HG02943 (cell line): Measurements from ENCODE around the gene AGO3.

Experiments
- ATAC-seq: cut with Tn5 transposase; IDR thresholded peaks from one replicate; pipeline ENCODE4 v1.9.1; 2021; ENCODE audit warnings: mild to moderate bottlenecking, low read depth, moderate library complexity; ENCODE audit not compliant: unreplicated experiment

Gene AGO3

DNA sequence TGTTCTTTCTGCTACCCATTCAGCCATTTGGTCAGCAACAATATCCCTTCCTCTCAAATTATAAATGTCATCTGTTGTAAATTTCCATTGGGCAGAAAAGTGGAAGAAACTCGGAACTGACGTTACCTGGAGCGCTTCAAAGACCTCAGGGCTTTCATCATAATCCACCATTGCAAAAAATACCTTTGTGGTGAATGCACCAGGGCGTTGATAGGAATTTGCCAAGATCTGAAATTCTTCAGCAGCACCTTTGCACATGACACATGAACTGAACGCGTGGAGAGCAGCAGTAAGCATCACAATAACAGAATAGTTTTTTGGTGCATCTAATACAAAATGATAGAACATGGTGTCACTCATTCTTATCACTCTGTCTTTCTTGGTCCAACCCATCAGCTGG, 149.9 kb downstream of the AGO3 start:
- no peak for ATAC-seq

DNA sequence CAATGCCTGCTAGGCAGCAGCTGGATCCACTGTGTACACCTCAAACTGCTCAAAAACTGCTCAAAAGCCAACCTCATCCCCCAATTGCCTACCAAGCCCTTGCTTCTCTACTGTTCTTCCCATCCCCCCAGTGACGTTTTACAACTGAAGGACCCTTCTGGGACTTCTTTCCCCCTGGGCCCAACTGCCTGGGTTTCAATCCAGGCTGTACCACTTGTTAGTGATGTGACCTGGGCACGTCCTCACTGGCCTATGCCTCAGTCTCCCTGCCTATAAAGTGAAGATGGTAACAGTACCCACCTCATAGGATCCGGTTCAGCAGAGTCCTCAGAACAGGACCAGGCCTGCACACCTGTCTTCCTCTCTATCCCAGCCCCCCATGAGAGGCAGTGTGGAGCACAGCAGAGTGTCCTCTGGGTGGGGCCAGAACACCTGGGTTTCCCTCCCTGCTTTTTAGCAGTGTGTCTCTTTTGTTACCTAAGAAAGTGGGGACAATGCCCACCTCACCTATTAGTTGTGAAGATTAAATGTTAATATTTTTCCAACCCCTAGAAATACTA, 151.1 kb downstream of the AGO3 start:
- ATAC-seq, result no peak

DNA sequence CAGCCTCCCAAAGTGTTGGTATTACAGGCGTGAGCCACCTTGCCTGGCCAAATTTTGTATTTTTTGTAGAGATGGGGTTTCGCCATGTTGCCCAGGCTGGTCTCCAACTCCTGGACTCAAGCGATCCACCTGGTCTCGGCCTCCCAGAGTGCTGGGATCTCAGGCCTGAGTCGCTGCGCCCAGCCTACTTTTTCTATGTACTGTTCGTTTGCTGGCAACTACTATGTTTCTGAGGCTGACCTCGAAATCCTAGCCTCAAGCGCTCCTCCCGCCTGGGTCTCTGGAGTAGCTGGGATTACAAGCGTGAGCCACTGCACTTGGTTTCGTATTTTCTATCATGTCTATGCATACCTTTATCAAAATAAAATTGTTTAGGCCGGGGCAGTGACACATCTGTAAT, 152.3 kb downstream of the AGO3 start:
- ATAC-seq, result no peak

DNA sequence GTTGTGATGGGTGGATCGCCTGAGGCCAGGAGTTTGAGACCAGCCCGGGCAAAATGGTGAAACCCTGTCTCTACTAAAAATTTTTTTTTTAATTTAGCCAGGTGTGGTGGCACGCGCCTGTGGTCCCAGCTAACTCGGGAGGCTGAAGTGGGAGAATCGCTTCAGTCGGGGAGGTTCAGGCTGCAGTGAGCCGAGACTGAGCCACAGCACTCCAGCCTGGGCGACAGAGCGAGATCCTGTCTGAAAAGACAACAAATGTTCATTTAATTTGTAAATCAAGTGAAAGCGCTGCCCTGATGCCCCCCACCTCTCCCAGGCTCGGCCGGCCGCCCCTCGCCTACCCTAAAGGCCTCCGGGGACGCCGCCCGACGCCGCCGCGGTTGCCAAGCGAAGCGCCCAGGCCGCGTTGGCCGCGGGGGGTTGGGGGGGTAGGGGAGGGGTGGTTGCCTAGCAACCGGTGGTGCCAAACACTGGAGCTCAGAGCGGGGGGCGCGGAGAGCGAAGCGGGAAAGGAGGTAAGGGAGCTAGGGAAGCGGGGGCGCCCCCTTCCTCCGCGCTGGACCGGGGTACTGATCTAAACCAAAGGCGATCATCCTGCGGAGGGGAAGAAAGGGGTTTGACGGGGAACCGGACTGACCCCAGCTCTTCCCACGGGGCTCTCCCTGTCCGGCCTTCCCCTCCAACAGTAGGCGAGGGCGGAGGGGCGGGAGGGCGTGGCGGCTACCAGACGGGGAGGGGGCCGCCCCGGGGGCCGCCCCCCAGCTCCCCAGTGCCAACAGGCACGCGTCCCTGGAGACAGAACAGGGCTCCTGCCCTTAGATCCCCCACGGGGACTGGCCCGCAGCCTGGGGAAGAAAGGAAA, 153.0 kb downstream of the AGO3 start, which contains the start of gene TEKT2:
TSS of gene TEKT2 (plus strand) at position 460 of the 862 bp plus-strand sequence. CDS start 828 bp downstream, outside the sequence.
- ATAC-seq, result no peak

DNA sequence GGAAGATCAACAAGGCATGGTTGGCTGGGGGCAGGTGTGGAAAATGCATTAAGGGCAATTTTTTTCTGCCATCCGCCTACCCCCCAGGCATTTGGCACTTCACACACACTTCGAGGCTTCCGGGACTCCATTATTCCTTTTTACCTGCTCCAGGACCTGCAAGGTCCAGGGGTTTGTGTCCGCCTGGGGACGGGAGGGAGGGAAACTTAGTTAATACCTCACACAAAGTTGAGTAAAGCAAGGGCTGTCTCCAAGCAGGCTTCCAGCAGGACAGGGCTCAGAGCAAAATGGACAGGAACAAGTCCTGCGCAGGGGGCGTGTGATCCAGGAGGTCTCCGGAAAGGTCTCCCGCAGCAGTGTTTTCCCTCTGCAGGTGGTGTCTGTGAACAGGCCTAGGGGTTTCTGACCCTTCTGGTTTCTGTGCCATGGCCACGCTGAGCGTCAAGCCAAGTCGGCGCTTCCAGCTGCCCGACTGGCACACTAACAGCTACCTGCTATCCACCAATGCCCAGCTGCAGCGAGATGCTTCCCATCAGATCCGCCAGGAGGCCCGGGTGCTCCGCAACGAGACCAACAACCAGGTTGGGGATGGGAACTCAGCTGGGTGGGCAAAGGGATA, 153.7 kb downstream of the AGO3 start:
- ATAC-seq, result no peak

DNA sequence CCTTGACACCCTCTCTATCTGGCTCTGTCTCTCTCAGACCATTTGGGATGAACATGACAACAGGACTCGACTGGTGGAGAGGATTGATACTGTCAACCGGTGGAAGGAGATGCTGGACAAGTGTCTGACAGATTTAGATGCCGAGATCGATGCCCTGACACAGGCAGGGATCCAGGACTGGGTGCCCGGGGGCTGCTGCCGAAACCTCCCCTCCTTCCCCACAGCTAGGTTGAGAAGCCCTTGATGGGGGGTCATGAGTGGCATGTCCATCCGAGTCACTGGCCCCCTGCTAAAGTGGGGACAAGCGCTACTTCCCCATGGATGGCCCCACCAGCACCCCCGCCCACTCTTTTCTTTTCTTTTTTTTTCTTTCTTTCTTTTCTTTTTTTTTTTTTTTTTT, 154.2 kb downstream of the AGO3 start:
- ATAC-seq, result no peak

DNA sequence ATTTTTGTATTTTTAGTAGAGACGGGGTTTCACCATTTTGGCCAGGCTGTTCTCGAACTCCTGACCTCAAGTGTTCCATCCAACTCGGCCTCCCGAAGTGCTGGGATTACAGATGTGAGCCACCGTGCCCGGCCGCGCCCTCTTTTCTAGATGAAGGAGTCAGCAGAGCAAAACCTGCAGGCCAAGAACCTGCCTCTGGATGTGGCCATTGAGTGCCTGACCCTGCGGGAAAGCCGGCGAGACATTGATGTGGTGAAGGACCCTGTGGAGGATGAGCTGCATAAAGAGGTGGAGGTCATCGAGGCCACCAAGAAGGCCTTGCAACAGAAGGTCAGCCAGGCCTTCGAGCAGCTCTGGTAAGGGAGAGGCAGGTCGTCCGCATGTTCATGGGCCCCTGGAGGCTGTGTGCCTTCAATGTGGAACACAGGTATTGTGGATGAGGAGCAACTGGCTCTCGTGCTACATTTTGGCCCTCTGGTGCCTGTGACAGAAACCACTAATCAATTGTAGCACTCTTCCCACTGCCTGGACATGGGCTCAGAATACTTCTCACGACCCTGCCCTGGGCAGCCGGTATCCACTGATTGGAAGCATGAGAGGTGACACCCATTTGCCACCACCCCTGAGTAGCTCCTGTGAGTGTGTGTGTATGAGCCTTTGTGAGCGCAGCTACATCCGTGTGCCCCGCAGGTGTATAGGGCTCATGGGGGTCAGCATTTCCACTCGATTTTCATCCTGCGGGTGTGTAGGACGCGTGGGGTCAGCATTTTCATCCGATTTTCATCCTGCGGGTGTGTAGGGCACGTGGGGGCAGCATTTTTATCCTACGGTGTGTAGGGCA, 155.0 kb downstream of the AGO3 start:
- ATAC-seq, result no peak

DNA sequence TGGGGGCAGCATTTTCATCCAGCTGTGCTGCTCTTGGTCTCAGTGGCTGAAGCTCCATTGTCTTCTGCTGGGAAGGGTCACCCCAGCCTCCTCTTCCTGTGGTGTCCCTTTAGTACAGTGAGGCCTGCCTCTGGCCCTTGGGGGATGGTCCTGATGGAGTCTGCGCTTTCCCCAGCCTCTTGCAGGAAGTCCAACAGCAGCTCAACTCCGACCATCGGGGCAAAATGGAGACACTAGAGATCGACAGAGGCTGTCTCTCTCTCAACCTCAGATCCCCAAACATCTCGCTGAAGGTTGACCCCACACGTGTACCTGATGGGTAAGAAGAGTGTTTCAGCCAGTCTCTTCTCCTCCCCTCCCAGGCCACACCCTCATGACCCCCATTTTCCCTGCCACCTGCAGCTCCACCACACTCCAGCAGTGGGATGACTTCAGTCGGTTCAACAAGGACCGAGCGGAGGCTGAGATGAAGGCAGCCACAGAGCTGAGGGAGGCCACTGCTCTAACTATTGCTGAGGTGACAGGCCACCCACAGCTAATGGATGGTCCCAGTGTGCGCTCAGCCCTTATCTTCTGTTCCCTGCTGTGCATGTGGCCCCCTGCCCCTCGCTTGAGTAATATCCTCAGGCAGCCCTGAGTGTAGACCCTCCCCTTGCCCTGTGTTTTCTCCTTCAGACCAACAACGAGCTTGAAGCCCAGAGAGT, 155.8 kb downstream of the AGO3 start:
- no peak for ATAC-seq

DNA sequence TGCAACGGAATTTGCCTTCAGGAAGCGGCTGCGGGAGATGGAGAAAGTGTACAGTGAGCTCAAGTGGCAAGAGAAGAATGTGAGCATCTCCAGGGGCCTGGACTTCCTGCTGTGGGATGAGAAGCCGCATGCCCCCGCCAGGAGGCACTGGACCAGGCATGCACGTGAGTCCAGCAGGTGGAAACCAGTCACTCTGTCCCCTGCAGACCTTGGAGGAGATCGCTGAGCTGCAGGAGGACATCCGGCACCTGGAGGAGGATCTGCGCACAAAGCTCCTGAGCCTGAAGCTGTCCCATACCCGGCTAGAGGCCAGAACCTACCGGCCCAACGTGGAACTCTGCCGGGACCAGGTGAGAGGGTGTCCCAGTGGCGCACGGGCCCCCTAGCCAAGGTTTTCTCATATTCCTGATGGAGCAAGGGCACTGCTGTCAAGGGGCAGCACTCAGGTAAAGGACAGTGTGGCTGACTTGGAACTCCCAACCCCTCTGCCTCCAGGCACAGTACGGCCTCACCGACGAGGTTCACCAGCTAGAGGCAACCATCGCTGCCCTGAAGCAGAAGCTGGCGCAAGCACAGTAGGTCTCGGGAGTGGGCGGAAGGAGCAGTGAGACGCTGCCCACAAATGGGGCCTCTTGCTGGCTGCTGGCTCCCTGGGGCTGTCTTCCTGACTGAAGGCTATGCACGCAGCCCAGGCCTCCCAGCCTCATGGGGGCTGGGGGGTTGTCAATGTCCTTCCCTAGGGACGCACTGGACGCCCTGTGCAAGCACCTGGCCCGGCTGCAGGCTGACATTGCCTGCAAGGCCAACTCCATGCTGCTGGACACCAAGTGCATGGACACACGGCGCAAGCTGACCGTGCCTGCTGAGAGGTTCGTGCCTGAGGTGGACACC, 156.6 kb downstream of the AGO3 start:
- ATAC-seq, result no peak

DNA sequence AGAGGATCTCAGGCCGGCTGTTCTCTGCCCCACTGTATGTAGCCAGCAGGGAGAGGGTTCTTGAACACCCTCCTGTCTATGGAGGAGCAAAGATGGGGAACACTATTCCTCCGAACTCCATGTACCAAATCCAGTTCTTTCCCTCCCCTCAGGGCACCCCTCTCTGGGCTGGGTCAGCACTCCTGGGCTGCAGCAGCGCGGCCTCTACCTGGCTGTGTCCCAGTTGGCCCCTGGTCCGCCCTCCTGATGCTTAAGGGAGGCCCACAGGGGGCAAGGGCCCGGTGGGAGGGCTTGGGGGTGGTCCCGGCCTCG, 157.3 kb downstream of the AGO3 start:
- ATAC-seq, result no peak

DNA sequence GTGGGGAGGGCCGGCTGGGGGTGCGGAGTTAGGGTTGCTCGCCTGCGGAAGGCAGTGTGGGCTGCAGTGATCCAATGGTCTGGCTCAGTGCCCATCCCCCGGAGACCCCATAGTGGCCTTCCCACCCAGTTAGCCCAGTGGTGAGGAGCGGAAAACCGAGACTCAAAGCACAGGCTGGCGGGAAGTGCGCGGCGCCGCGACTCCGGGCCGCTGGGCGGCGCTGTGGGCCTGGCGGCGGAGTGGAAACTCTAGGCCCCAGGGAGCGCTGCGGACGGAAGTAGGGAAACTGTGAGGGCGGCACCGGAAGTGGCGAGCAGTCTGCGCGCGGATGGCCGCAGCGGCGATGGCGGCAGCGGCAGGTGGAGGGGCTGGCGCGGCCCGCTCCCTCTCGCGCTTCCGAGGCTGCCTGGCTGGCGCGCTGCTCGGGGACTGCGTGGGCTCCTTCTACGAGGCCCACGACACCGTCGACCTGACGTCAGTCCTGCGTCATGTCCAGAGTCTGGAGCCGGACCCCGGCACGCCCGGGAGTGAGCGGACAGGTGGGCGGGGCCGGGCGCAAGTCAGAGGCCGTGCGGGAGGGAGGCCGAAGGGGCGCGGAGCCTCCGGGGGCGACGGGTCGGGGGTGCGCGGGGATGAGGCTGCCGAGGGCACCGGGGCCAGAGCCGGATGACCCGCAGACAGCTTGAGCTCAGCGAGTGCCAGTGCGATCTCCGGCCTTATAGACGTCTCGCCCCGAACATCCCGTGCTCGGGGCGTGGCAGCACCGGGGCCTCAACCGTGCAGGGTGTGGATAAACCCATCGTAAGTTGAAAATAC, 157.9 kb downstream of the AGO3 start, which contains the start of gene ADPRS:
TSS of gene ADPRS (plus strand) at position 316 of the 816 bp plus-strand sequence. CDS start at position 329, 13 bp downstream.
- peak; percentile 74 for ATAC-seq

DNA sequence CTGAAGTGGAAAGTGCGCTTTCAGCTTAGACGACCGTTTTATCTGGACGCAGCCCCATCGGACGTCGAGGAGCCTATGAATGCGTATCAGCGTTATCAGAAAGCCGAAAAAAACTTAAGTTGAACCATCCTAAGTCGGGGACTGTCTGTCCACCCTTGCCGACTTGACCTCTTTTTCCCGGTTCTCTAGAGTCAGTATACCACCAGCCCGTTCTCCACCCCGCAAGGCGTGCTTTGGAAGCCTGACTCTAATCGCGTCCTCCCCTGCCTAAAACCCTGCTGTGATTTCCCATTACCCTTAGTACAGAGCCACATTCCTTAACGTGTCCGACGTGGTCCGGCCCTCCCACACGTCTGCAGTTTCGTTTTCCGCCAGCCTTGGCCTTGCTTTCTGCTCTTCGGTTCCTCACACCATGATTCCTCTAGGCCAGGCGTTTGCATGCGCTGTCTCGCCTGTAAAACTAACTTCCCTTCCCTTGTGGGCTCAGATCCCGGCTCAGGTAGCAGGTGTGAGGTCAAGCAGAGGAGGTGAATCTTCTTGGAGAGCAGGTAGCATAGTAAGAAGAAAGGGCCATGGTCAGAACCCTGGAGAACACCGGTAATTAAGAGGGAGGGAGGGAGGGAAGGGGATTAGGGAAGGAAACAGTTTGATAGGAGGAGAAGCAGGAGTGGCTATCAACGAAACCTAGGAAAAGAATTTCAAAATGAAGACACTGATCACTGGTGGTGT, 158.7 kb downstream of the AGO3 start:
- no peak for ATAC-seq

DNA sequence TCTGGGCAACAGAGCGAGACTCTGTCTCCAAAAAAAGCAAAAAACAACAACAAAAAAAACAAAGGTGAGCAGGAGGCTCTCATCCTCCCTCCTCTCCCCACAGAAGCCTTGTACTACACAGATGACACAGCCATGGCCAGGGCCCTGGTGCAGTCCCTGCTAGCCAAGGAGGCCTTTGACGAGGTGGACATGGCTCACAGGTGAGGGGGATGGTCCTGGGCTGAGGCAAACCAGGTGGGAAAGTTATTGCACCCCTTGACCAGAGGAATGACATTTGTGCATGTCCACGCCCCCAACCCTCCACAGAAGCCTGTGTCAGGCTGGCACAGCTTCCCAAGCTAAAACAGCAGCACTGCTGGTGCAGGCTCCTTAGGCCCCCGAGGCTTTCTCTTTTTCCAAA, 160.2 kb downstream of the AGO3 start:
- ATAC-seq, result no peak

DNA sequence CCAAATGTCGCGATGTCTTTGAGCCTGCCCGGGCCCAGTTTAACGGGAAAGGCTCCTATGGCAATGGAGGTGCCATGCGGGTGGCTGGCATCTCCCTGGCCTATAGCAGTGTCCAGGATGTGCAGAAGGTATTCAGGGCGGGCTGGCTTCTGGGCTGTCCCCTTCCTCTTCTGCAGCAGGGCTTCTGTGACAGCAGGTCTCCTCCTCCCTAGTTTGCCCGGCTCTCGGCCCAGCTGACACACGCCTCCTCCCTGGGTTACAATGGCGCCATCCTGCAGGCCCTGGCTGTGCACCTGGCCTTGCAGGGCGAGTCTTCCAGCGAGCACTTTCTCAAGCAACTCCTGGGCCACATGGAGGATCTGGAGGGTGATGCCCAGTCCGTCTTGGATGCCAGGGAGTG, 160.8 kb downstream of the AGO3 start:
- no peak for ATAC-seq

DNA sequence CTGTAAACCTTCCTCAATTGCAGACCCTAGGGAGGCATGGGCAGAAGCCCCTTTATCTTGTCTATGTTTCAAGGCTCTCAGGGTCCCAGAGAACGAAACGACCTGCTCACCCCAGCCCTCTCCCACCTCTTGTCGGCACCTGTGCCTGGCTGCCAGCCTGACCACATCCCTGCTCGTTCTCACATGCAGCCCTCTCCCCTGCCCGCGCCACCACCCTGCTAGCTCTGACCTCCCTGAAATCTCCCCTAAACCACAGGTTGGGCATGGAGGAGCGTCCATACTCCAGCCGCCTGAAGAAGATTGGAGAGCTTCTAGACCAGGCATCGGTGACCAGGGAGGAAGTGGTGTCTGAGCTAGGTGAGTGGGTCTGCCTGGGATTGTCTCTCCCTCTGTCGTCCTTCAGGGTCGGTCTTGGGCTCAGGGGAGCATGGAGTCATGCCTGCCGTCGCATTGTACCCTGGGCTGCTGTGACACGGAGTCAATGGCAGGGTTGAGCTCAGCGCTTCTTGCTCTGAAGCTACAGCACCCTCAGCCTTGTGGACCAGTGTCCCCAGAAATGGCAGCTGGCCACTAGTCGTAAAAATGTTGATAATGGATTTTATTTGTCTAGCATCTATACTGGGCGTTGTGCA, 161.4 kb downstream of the AGO3 start:
- no peak for ATAC-seq

DNA sequence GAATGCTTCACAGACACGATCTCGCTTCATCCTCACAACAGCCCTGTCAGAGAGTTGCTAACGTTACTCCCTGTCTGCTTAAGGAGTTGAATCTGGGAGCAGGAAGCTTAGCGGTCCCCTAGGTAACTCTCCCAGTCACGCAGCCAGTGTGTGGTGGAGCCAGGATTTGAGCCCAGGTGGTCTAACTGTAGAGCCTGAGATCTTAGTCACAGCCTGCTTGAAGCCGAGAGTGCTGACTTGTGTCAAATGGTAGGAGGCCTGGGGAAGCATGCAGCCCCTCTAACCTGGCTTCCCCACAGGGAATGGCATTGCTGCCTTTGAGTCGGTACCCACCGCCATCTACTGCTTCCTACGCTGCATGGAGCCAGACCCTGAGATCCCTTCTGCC, 161.9 kb downstream of the AGO3 start:
- no peak for ATAC-seq

DNA sequence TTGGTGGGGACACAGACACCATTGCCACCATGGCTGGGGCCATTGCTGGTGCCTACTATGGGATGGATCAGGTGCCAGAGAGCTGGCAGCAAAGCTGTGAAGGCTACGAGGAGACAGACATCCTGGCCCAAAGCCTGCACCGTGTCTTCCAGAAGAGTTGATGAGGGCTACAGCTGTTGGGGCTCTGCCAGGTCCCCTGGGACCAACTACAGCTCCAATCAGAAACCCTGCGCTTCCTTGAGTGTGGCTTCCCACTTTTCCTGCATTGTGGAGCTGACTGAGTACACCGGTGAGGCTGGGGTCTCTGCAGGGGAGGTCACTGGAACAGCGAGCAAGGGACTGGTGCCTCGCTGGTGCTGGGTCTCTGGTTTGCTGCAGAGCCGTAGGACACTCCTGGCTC, 162.3 kb downstream of the AGO3 start:
- no peak for ATAC-seq
